GM18870 (cell line): Measurements from ENCODE around the gene CSN2.

Experiments used
- ATAC-seq: cut with Tn5 transposase; IDR thresholded peaks from one replicate; pipeline ENCODE4 v1.9.1; 2021; ENCODE audit warnings: moderate library complexity; ENCODE audit not compliant: unreplicated experiment

The CSN2 gene

DNA sequence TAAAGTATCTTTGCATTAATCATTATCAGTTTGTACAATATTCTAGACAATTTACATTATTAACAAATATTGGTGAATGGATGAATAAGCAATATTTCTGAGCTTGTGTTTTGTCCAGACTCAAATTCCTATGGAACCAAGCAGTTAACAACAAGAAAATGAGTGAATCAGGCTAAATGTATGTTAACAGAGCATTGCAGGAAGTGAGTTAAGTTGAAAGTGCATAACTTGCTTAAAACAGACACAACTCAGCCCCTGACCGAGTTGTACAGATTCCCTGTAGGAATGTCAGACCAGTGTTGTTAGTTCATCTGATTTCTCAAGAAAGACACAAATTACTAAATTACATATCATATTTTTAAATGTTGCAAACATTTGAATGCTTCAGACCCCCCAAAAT is 58.4 kb downstream of the CSN2 start:
- no peak for ATAC-seq
